CD14-positive monocyte (primary cell): Measurements from ENCODE around the gene PCBP3. TPM values are rescaled to one million over a fixed set of nuclear protein-coding genes. Genes with fewer than 3 reads are reported as not detected.

ENCODE experiments used
- DNase-seq, 3 donors: peaks; one replicate each; pipeline ENCODE4 v3.0.0-alpha.2; 2011 to 2022
- H2AFZ ChIP-seq: 2 replicates; pipeline ENCODE4 v1.6.0; 2012; ENCODE audit warnings: mild to moderate bottlenecking, low read depth, low read length, inconsistent platforms; ENCODE audit not compliant: insufficient read depth, poor library complexity, severe bottlenecking
- H3K27ac ChIP-seq, 2 donors: 1 replicate in 1 of 2; 2 replicates in 1 of 2; pipeline ENCODE4 v1.5.1; 2012 to 2013; ENCODE audit warnings: low read length in 2 of 2, control low read depth in 1 of 2, inconsistent platforms in 1 of 2, low read depth in 1 of 2, mild to moderate bottlenecking in 1 of 2
- H3K27me3 ChIP-seq, 2 donors: one replicate each; pipeline versions ENCODE4 v1.6.0 to v1.6.1; 2011 to 2013; ENCODE audit warnings: low read length in 2 of 2; ENCODE audit not compliant: control insufficient read depth in 2 of 2, insufficient read depth in 2 of 2
- H3K36me3 ChIP-seq, 2 donors: replicated peaks in 1 of 2; 1 replicate in 1 of 2; 2 replicates in 1 of 2; pipeline versions ENCODE4 v1.5.1 to v1.6.1; 2012 to 2013; ENCODE audit warnings: low read length in 2 of 2, control low read depth in 1 of 2, inconsistent platforms in 1 of 2, mild to moderate bottlenecking in 1 of 2; ENCODE audit not compliant: insufficient read depth in 2 of 2, control insufficient read depth in 1 of 2
- H3K4me1 ChIP-seq, 2 donors: 1 replicate in 1 of 2; 2 replicates in 1 of 2; pipeline versions ENCODE4 v1.5.1 to v1.6.1; 2012 to 2013; ENCODE audit warnings: low read length in 2 of 2, control low read depth in 1 of 2, inconsistent platforms in 1 of 2, mild to moderate bottlenecking in 1 of 2, moderate library complexity in 1 of 2; ENCODE audit not compliant: insufficient read depth in 2 of 2, control insufficient read depth in 1 of 2
- H3K4me2 ChIP-seq: replicated peaks from 2 replicates; pipeline ENCODE3; 2012; ENCODE audit warnings: low read length, moderate library complexity, mild to moderate bottlenecking; ENCODE audit not compliant: poor library complexity, severe bottlenecking; ENCODE audit errors: extremely low read depth
- H3K4me3 ChIP-seq, 3 experiments: fragments of 200-600 bp in 1 of 3; sonication (generic) in 1 of 3; replicated peaks in 1 of 3; 1 replicate in 2 of 3; 2 replicates in 1 of 3; pipeline ENCODE4 v1.5.1; 2011 to 2013; ENCODE audit warnings: low read length in 3 of 3, mild to moderate bottlenecking in 3 of 3, control low read depth in 2 of 3, low read depth in 2 of 3, inconsistent platforms in 1 of 3, moderate library complexity in 1 of 3
- H3K79me2 ChIP-seq: 2 replicates; pipeline ENCODE4 v1.6.0; 2012; ENCODE audit warnings: mild to moderate bottlenecking, control low read depth, inconsistent platforms, low read length, moderate library complexity; ENCODE audit not compliant: insufficient read depth
- H3K9ac ChIP-seq: 2 replicates; pipeline ENCODE4 v1.6.0; 2017; ENCODE audit warnings: low read length, mild to moderate bottlenecking; ENCODE audit not compliant: insufficient read depth, poor library complexity, severe bottlenecking
- H3K9me3 ChIP-seq, 2 donors: replicated peaks in 1 of 2; 1 replicate in 1 of 2; 2 replicates in 1 of 2; pipeline versions ENCODE4 v1.5.1 to v1.6.1; 2012 to 2013; ENCODE audit warnings: low read length in 2 of 2, control low read depth in 1 of 2; ENCODE audit not compliant: control insufficient read depth in 1 of 2, insufficient read depth in 1 of 2
- H4K20me1 ChIP-seq: 2 replicates; pipeline ENCODE4 v1.6.0; 2012; ENCODE audit warnings: mild to moderate bottlenecking, low read length, control low read depth, moderate library complexity; ENCODE audit not compliant: insufficient read depth
- H3K27ac Mint-ChIP-seq, 7 donors: one replicate each; pipeline ENCODE4 v1.8.0; 2020; ENCODE audit warnings: mild to moderate bottlenecking in 7 of 7, mixed read lengths in 7 of 7, moderate library complexity in 6 of 7, inconsistent platforms in 2 of 7
- H3K27me3 Mint-ChIP-seq, 3 donors: one replicate each; pipeline ENCODE4 v1.8.0; 2021 to 2022; ENCODE audit warnings: low read depth in 3 of 3, mild to moderate bottlenecking in 3 of 3, mixed read lengths in 3 of 3, moderate library complexity in 3 of 3, inconsistent platforms in 1 of 3
- H3K36me3 Mint-ChIP-seq, 2 donors: one replicate each; pipeline ENCODE4 v1.8.0; 2020; ENCODE audit warnings: mixed read lengths in 2 of 2, inconsistent platforms in 1 of 2, mild to moderate bottlenecking in 1 of 2
- H3K4me1 Mint-ChIP-seq: one replicate; pipeline ENCODE4 v1.8.0; 2020; ENCODE audit warnings: mild to moderate bottlenecking, mixed read lengths
- H3K4me3 Mint-ChIP-seq, 2 donors: one replicate each; pipeline ENCODE4 v1.8.0; 2020; ENCODE audit warnings: mild to moderate bottlenecking in 2 of 2, mixed read lengths in 2 of 2, moderate library complexity in 1 of 2
- H3K9me3 Mint-ChIP-seq, 7 donors: one replicate each; pipeline ENCODE4 v1.8.0; 2020 to 2022; ENCODE audit warnings: mixed read lengths in 7 of 7, mild to moderate bottlenecking in 6 of 7, moderate library complexity in 6 of 7, inconsistent platforms in 2 of 7
- CTCF ChIP-seq: fragments of 200-600 bp; IDR thresholded peaks from one replicate; pipeline ENCODE4 v1.8.0; 2022; ENCODE audit warnings: antibody characterized with exemption, mild to moderate bottlenecking
- WGBS: methylation state at CpG from one replicate; pipeline ENCODE4 v1.1.5; 2013; ENCODE audit warnings: missing lambda C conversion rate; ENCODE audit not compliant: insufficient coverage; 5-methylcytosine and 5-hydroxymethylcytosine counted together
- intact Hi-C, 2 donors: fragments of 100-400 bp; cut with micrococcal nuclease; formaldehyde crosslinking; loops; one replicate each; pipeline versions ENCODE4 v1.15.0 to v1.15.1; 2023
- polyA plus RNA-seq, 3 donors: library from polyadenylated mRNA; depleted of rRNA in 1 of 3; unstranded in 2 of 3; stranded (reverse) in 1 of 3; fragments of 300-500 nt in 2 of 3; fragments of >200 nt in 1 of 3; fragmentation: Illumina TruSeq in 2 of 3; gene quantifications; 1 replicate in 2 of 3; 2 replicates in 1 of 3; pipeline ENCODE4 v1.2.3, GENCODE V29; 2012 to 2021

Gene PCBP3
- polyA plus RNA-seq, 3 donors: 0.34 to 0.49 TPM; not detected in 1

DNA sequence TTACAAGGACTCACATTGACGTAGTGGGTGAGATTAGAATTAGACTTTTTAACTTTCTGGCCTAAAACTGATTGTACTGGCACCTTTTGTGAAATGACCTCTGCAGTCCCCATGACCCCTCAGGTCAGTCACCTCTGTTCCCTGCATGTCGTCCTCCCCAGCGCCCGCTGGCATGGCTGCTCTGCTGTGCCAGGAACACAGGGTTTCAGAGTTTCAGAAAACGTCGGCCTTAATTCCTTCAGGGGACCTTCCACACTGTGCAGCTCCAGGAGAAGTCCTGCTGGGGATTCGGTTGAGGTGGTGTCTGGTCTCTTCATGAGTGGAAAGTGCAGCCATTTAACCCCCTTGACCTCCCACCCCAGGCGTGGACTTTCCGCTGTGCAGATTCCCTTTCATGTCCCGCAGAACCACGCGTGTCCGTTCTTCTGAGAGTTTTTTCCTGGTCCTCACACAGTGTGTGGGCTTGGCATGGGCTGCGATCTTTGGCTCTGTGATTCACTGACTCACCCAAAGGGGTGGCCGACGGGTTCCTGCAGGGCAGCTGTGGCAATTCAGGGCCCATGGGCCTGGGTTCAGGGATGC, 179.7 kb downstream of the PCBP3 start:
- H3K4me3 Mint-ChIP-seq: no peak overlapping the region

DNA sequence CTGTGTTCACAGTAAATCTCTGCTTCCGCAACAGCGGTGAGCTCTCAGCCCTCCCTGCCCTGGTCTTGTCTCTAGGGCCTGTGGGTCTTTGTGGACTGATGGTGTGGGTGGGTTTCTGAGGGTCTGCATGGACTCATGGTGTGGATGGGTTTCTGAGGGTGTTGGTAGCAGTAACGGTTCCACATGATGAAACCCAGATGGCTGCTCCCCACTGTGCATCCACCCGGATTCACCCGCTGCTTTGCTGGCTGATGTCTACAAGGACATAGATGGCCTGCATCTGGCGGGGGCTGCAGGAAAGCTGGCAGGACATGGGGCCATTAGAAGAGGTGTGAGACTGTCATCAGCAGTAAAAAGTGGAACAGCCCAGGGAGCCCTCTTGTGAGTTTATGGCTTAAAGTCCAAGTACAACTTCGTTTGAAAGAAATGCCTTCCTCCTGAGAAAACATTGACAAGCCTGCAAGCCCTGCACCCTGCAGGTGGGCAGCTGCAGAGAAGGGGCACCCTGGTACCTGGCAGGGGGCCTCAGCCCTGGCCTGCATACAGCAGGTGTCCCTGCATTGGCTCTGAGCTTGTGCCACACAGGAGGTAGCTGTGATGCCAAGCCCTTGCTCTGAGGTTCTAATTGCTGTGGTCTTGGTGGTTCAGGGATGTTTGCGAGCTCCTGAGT, 181.2 kb downstream of the PCBP3 start:
- Mint-ChIP-seq H3K36me3 (no peaks in the 10 kb centered on the region), H3K4me3 (no peak overlapping the region), H3K9me3 (no peaks in the 10 kb centered on the region), H3K27me3 (no peaks in the 10 kb centered on the region), H3K27ac (peak overlapping the region in 1 of 7 donors; percentile 21), H3K4me1 (peaks cover 17% of the 10 kb centered on the region)
- Histone ChIP-seq H4K20me1 (no peaks in the 10 kb centered on the region), H3K27ac (no peak overlapping the region), H3K27me3 (no peaks in the 10 kb centered on the region), H2AFZ (no peak overlapping the region), H3K4me3 (no peak overlapping the region), H3K9ac (no peak overlapping the region), H3K4me1 (peaks cover 8 to 9% of the 10 kb centered on the region in 2 donors), H3K79me2 (no peaks in the 10 kb centered on the region), H3K9me3 (no peaks in the 10 kb centered on the region), H3K36me3 (no peaks in the 10 kb centered on the region), H3K4me2 (no peak overlapping the region)
- 90% methylated on average over 8 of the region's 8 CpGs for WGBS
- no peak for DNase-seq
- intact Hi-C loops: loop anchor here (2.0 to 5.0 kb wide), 5 partner anchors 347 to 872 kb away; no protein-coding TSS in a partner anchor
- TF ChIP-seq CTCF: no peak

More for the DNA sequence above, 179.7 kb downstream of the PCBP3 start:
- Mint-ChIP-seq H3K27ac (no peak overlapping the region), H3K4me1 (peaks cover 32% of the 10 kb centered on the region), H3K9me3 (no peaks in the 10 kb centered on the region), H3K27me3 (no peaks in the 10 kb centered on the region), H3K36me3 (no peaks in the 10 kb centered on the region)
- Histone ChIP-seq H3K79me2 (no peaks in the 10 kb centered on the region), H3K27ac (no peak overlapping the region), H3K9ac (no peak overlapping the region), H4K20me1 (no peaks in the 10 kb centered on the region), H3K36me3 (no peaks in the 10 kb centered on the region), H3K4me1 (peaks cover 23 to 24% of the 10 kb centered on the region in 2 donors), H2AFZ (no peak overlapping the region), H3K9me3 (no peaks in the 10 kb centered on the region), H3K27me3 (no peaks in the 10 kb centered on the region), H3K4me2 (no peak overlapping the region), H3K4me3 (no peak overlapping the region)
- WGBS: 100% methylated on average over 11 of the region's 16 CpGs
- TF ChIP-seq CTCF: no peak
- intact Hi-C loops: loop anchor here (5.0 kb wide), 4 partner anchors 346 to 871 kb away; no protein-coding TSS in a partner anchor
- no peak for DNase-seq
